Dedifferentiated amniotic fluid mesenchymal stem cell (primary cell): ENCODE data around the gene PSMA1.

Source experiments
- DNase-seq: peaks from one replicate; pipeline ENCODE4 v3.0.0-alpha.2; 2016; ENCODE audit errors: extremely low spot score

The PSMA1 gene

GRCh38 chr11:14529951-14530350, 9.8 kb upstream of the PSMA1 start:
- no peak for DNase-seq

DNA sequence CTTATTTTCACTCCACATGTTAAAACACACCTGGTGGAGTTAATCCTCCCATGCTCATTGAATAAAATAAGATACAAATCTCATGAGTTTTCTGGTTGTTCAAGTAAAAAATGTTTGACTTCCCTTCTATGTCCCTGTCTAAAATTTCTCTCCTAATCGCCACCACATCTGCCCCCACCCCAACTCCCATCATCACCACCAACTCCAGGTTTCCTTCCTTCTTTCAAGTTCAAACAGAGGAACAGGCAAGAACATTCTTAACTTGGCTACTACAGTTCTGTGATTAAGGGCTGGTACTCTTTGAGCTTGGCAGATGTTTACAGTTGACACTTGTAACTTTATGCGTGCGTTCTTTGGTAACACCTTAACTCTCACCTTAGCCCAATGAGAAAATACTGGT, 9.1 kb upstream of the PSMA1 start:
- no peak for DNase-seq

DNA sequence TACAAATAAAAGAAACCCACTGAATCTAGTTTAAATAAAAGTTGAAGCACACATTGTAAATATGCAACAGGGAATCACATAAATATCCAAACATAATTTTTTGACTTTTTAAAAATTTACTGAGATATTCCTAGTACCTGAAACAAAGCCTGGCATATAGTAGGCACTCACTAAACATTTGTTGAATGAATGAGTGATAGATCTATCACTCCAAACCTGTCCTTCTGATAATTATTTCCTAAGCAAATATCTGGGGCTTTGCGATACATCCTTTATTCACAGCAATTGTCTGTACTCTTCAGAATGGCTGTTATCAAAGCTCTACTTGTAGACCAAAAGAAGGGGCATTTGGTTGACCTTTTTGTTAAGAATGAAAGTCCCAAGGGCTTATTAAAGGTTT, 2.6 kb upstream of the PSMA1 start:
- DNase-seq = no peak

DNA sequence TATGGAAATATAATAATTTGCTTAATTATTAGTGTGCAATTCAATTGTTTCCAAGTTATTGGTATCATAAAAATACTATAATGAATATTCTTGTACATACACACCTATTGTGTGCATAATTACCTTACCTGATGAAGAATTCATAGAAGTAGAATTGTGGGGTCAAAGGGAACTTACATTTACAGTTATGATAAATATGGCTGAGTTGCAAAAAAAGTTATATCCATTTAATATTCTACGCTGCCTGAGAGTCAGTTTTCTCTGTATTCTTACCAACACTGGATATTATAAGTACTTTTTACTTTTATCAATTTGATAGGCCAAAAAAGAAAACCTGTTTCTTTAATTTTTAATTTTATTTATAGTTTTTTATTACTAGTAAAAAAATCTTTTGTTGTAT, 2.1 kb upstream of the PSMA1 start:
- no peak for DNase-seq

DNA sequence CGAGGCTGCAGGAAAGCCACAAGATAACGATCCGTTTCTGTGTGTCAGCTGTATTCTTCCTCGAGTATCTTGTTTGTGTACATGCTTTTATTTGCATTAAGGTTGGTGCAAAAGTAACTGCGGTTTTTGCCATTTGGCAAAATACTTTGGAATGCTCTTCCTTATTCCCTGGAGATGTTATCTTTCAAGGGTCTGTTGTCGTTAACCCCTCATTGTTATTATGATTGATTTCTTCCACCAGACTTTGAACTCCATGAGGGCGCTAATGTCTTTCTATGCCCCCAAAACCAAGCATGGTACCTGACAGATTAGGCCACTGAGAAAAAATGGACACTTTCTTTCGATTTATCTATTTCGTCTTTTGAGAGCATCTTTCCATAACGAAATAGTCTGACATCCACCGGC, 563 bp upstream of the PSMA1 start:
- DNase-seq = no peak

GRCh38 chr11:14519597-14519916, 629 bp downstream of the PSMA1 start:
- no peak for DNase-seq

DNA sequence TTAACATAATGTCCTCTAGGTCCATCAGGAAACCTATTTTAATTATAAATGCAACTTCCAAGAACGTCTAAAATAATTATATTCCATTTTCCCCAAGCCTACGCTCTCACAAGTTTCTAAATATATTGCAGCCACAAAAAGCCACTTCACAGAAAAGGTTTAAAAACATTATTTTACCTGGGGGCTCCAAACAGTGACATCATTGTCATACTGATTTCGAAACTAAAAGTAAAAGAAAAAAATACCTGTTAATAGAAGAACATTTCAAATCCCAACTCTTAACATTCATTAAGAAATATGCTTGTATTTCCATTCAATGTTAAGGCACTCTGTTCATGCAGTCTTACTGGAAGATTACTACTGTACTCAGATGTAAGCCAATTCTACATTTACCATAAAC, 1.4 kb downstream of the PSMA1 start:
- DNase-seq = no peak

- DNase-seq = no peak
These were observed 6.4 kb downstream of the PSMA1 start for GRCh38 chr11:14513800-14514199.

DNA sequence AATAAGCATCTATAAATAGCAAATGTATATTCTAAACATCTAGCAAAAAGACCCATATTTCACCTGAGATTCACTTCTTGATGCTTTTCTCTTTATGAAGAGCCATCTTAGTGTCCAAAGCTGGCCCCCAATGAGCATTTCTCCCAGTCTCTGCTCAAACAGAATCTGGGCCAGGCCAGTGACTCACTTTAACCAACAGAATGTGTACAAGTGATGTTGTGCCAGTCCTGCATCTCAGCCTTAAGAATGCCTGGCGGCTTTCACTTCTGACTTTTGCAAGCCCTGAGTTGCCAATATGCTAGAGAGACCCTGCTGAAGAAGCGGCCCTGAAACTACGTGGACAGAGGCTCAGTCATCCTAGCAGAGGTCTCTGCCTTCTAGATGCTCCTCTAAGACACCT, 13.7 kb downstream of the PSMA1 start:
- DNase-seq = no peak

GRCh38 chr11:14503023-14503422, 17.2 kb downstream of the PSMA1 start:
- DNase-seq = no peak

DNA sequence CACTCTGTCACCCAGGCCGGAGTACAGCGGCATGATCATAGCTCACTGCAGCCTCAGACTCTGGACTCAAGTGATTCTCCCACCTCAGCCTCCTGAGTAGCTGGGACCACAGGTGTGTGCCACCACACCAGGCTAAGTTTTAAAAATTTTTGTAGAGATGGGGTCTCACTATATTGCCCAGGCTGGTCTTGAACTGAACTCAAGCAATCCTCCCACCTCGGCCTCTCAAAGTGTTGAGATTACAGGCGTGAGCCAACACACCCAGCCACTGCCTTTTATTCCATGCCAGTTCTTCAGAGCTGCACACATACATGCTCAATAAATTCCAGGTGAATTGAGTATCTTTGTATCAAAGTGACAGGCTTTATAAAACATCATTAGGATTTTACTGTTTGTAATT, 18.1 kb downstream of the PSMA1 start:
- no peak for DNase-seq

GRCh38 chr11:14500181-14500651, 20.0 kb downstream of the PSMA1 start:
- peak; percentile 58 for DNase-seq

GRCh38 chr11:14499560-14500180, 20.5 kb downstream of the PSMA1 start, which contains the start of gene COPB1:
Gene COPB1 (minus strand): TSS chr11:14499811. CDS start chr11:14498928, 883 bp downstream.
- peak; percentile 89 for DNase-seq

GRCh38 chr11:14499178-14499559, 21.0 kb downstream of the PSMA1 start:
- DNase-seq = no peak

GRCh38 chr11:14480716-14481115, 39.5 kb downstream of the PSMA1 start:
- DNase-seq = no peak

DNA sequence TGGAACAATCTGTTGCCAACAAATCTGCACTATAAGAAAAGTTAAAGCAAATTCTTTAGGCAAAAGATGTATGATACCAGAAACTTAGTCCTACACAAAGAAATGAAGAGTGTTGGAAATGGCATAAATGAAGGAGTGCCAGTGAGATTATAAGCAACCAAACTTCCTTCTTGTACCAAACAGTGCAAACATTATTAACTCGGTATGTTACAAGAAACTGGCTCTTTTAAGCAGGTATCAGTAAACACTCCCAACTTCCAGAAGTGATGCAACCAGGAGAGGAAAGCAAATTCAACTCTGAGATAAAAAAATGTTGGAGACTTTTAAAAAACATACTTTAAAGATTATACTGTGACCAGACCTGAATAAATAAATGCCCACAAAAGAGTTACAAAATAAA, 49.1 kb downstream of the PSMA1 start:
- no peak for DNase-seq

DNA sequence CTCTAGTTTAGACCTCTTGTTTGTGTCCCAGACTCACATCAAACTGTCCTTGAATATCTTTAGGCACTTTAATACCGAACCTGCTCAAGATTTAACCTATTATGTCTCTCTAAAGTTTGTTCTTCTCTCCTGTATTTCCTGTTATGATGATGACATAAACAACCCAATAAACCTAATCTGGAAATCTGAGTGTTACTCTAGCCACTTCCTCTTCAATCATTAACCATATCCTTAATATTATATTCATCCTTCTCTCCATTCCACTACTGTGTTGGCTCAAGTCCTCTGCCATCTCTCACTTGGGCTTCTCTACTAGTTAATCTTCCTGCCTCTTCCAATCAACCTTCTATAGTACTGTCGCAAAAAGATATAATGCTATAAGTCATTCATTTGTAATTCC, 56.6 kb downstream of the PSMA1 start:
- no peak for DNase-seq

GRCh38 chr11:14460147-14460546, 60.0 kb downstream of the PSMA1 start:
- DNase-seq = no peak

- DNase-seq = no peak
These were observed 61.8 kb downstream of the PSMA1 start for GRCh38 chr11:14458377-14458776.

DNA sequence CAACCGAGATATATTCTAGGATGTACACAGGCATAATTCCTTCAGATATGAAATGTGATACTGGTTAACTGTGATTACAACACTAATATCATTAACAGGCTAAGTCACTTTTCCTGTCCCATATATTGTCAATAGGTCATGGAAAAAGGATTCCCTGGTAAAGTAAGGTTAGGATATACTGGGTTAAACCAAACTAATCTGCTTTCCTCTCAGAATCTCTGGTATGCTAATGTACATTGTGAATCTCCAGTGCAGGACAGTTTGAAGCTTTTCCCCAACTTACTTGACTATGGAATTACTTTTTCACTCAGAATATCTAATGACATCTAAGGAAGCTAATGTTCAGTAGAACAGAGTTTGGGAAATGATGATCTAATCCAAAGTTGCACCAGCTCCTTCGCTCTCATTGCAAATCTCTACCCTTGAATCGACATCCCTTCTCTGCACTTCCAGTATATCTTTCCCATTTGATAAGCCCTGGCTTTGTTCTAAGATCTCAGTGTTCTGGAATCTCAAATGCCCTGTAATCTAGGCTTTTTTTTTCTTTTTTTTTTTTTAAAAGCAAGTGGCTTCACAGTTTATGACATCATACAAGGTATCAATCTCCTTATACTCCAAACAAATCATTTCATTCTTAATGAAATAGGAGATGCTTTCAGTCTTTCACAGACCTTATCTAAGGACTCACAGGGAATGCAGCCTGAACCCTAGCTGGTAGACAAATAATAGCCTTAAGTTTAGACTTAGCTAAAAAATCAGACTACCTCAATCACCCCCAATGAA, 64.3 kb downstream of the PSMA1 start:
- no peak for DNase-seq
